NOMO-1 treated with DMSO at 0.1 percent for 48 hours (cell line): Measurements from ENCODE around the gene KCNJ3.
A peak's percentile ranks its signal among the peaks of the same experiment; 100 is the strongest.

Source experiments
- DNase-seq: peaks from one replicate; lab custom pipeline; 2025; ENCODE audit not compliant: unreplicated experiment; lab: John Stamatoyannopoulos, UW

The KCNJ3 gene

GRCh38 chr2:154698296-154698720 is at the start of gene KCNJ3:
KCNJ3 (plus strand) TSS chr2:154698695; CDS start chr2:154698776, 81 bp downstream.
- no peak for DNase-seq

- DNase-seq = no peak
These were observed 43.0 kb upstream of the KCNJ3 start for GRCh38 chr2:154655499-154655898.

GRCh38 chr2:154658854-154659253 is 39.6 kb upstream of the KCNJ3 start:
- no peak for DNase-seq

GRCh38 chr2:154664248-154664647 is 34.2 kb upstream of the KCNJ3 start:
- DNase-seq = no peak

- no peak for DNase-seq
These were observed 28.4 kb upstream of the KCNJ3 start for GRCh38 chr2:154670083-154670482.

GRCh38 chr2:154673694-154674093 is 24.8 kb upstream of the KCNJ3 start:
- DNase-seq = no peak

- no peak for DNase-seq
These were observed 21.1 kb upstream of the KCNJ3 start for GRCh38 chr2:154677401-154677800.

- DNase-seq = no peak
These were observed 16.8 kb upstream of the KCNJ3 start for GRCh38 chr2:154681741-154682140.

GRCh38 chr2:154686162-154686561 is 12.3 kb upstream of the KCNJ3 start:
- DNase-seq = peak; percentile 29

- DNase-seq = no peak
These were observed 10.1 kb upstream of the KCNJ3 start for GRCh38 chr2:154688373-154688772.

- no peak for DNase-seq
These were observed 9.3 kb upstream of the KCNJ3 start for GRCh38 chr2:154689158-154689557.

GRCh38 chr2:154692927-154693326 is 5.6 kb upstream of the KCNJ3 start:
- DNase-seq = peak; percentile 24

GRCh38 chr2:154693741-154694340 is 4.7 kb upstream of the KCNJ3 start:
- DNase-seq = no peak

- no peak for DNase-seq
These were observed 3.6 kb upstream of the KCNJ3 start for GRCh38 chr2:154694881-154695280.

GRCh38 chr2:154696369-154696768 is 2.1 kb upstream of the KCNJ3 start:
- no peak for DNase-seq

- no peak for DNase-seq
These were observed 1.6 kb upstream of the KCNJ3 start for GRCh38 chr2:154696810-154697417.

- no peak for DNase-seq
These were observed 860 bp upstream of the KCNJ3 start for GRCh38 chr2:154697418-154698252.

GRCh38 chr2:154698721-154699574 is 453 bp downstream of the KCNJ3 start:
- no peak for DNase-seq

- no peak for DNase-seq
These were observed 1.1 kb downstream of the KCNJ3 start for GRCh38 chr2:154699575-154699930.

- no peak for DNase-seq
These were observed 1.6 kb downstream of the KCNJ3 start for GRCh38 chr2:154700136-154700535.

- DNase-seq = no peak
These were observed 6.5 kb downstream of the KCNJ3 start for GRCh38 chr2:154704991-154705390.
